ENCODE results near the gene WDR54. TPM values are rescaled to one million over a fixed set of nuclear protein-coding genes. Genes with fewer than 3 reads are reported as not detected.

Gene WDR54
- total and polyA plus RNA-seq, 2 donors (not counting 3 experiments of a cell fraction or from before 2014, with no cell fraction given): 21.7 to 46.3 TPM

- ChIA-PET POLR2A (no interaction called here), CTCF (no interaction called here)
- Histone ChIP-seq H3K27me3 (ENCODE audit: control insufficient read depth in 2 of 2, insufficient read depth in 2 of 2, low read length in 2 of 2) (peaks cover 12 to 19% of the 10 kb centered on the region in 2 experiments), H3K4me3 (replicated peaks in 1 of 3; ENCODE audit: insufficient read depth in 1 of 3, low read depth in 1 of 3, low read length in 3 of 3) (no peak overlapping the region), H3K9me3 (replicated peaks; ENCODE audit: control insufficient read depth, insufficient read depth, low read length) (no peaks in the 10 kb centered on the region), H3K9ac (replicated peaks; ENCODE audit: extremely low read depth, insufficient read depth, low read length) (no peak overlapping the region), H3K4me1 (ENCODE audit: control insufficient read depth, extremely low read depth, insufficient read depth, low read length) (peaks cover 7% of the 10 kb centered on the region), H4K20me1 (replicated peaks; ENCODE audit: control insufficient read depth, extremely low read depth, insufficient read depth, low read length) (no peaks in the 10 kb centered on the region), H3K4me2 (ENCODE audit: insufficient read depth, low read length) (no peak overlapping the region), H2AFZ (ENCODE audit: low read depth, low read length) (no peak overlapping the region), H3K27ac (ENCODE audit: insufficient read depth, low read depth, low read length) (no peak overlapping the region), H3K9me1 (replicated peaks; ENCODE audit: control insufficient read depth, extremely low read depth, insufficient read depth, low read length) (no peaks in the 10 kb centered on the region), H3K79me2 (ENCODE audit: control insufficient read depth, insufficient read depth, low read length) (no peaks in the 10 kb centered on the region), H3K36me3 (ENCODE audit: control insufficient read depth in 2 of 2, extremely low read depth in 1 of 2, insufficient read depth in 2 of 2, low read length in 2 of 2) (no peaks in the 10 kb centered on the region)
- FAIRE-seq (no peak), DNase-seq (ENCODE audit: low read depth, low spot score) (no peak)
- TF ChIP-seq MAX (IDR thresholded peaks at IDR 0.05; ENCODE audit: insufficient read depth, insufficient read length): no peak
- TF ChIP-seq POLR2A (IDR thresholded peaks at IDR 0.05; ENCODE audit: low read depth, low read length): no peak
- TF ChIP-seq JUN (IDR thresholded peaks at IDR 0.05; ENCODE audit: borderline replicate concordance, insufficient read depth, insufficient read length, low read depth): no peak
- TF ChIP-seq FOS (IDR thresholded peaks at IDR 0.05; ENCODE audit: borderline replicate concordance, insufficient read depth, low read length): no peak
- TF ChIP-seq MYC (IDR thresholded peaks at IDR 0.05; ENCODE audit: low read depth, low read length): no peak
- no peak for TF ChIP-seq GATA2 (IDR thresholded peaks at IDR 0.05; ENCODE audit: insufficient read depth, insufficient read length, low read depth, low read length)
- no peak for TF ChIP-seq EZH2 (IDR thresholded peaks at IDR 0.05; ENCODE audit: borderline replicate concordance, low read depth, low read length, severe bottlenecking)
- TF ChIP-seq CTCF (IDR thresholded peaks at IDR 0.05; ENCODE audit: extremely low read depth in 1 of 2, insufficient read depth in 1 of 2, low read depth in 1 of 2, low read length in 2 of 2): no peak
- no peak for TF ChIP-seq POLR2AphosphoS5 (IDR thresholded peaks at IDR 0.05; ENCODE audit: insufficient read depth, low read depth, low read length)
- intact Hi-C loops (cut with micrococcal nuclease): no loop called here
- dilution Hi-C loops (cut with MboI; ENCODE audit: extremely low pct_ligation_motif_present, low sequenced_read_pairs): no loop called here
- no TSS peak for BruUV-seq (replicated peaks)
These were observed 25.9 kb downstream of the WDR54 start for GRCh38 chr2:74447230-74447999.
